ENCODE results near the gene GOLGA1. TPM values are rescaled to one million over a fixed set of nuclear protein-coding genes. Genes with fewer than 3 reads are reported as not detected.
A peak's percentile ranks its signal among the peaks of the same experiment; 100 is the strongest.

Gene GOLGA1
- total and polyA plus RNA-seq, 10 of the 15 experiments (the other 5 are each of a cell fraction or from before 2014, with no cell fraction given), result 2.9 to 14.1 (median 8.1) TPM

DNA sequence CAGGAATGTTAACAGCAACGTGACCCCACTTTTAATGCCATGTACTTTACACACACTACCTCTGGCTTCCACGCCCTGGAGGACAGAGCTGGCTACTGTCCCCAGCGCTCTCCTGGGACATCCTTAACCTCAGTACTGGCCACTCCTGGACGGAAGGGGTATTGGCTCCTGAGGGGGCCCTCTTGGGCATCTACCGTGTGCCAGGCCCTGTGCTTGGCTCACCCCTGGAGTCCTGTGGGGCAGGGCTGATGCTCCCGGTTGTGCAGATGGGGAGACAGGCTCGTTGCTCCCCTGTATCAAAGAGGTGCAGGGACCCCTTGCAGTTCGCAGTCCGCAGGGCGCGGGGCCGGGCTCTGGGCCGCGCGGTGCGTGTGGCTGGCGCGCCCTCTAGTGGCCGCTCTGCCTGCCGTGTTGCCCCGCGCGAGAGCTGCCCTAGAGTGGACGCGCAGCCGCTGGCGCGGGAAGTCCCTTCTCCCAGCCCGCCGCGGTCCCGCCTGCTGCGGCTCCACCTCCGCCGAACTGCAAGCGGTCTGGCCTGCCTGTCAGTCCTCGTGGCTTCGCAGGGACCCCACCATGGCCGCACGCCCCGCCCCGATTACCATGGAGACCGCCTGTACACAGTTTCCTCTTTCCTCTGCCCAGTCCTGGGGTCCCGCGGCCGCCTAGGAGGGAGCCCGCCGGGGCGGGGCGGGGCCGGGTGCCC lies 87.9 kb downstream of the GOLGA1 start, which contains the start of gene WDR38 (continued):
- TF ChIP-seq ZNF24 (IDR thresholded peaks at IDR 0.05) (0 out of 2 replicates have a peak, but pooled peaks have one; percentile 28), MEF2A (IDR thresholded peaks at IDR 0.05; ENCODE audit: insufficient read depth, low read depth, low read length) (no peak), KDM1A (IDR thresholded peaks at IDR 0.05; ENCODE audit: borderline replicate concordance) (no peak), RUNX3 (IDR thresholded peaks at IDR 0.05; ENCODE audit: low read length) (no peak), RAD21 (IDR thresholded peaks at IDR 0.05; ENCODE audit: insufficient read depth, low read depth, low read length) (peak; percentile 79), WRNIP1 (IDR thresholded peaks at IDR 0.05; ENCODE audit: borderline replicate concordance, low read depth, low read length) (no peak), SIN3A (IDR thresholded peaks at IDR 0.05; ENCODE audit: low read depth, low read length) (peak; percentile 57; the same call in 1 of the 2 replicates), NFXL1 (IDR thresholded peaks at IDR 0.05; ENCODE audit: borderline replicate concordance) (no peak), MEF2B (IDR thresholded peaks at IDR 0.05; ENCODE audit: partially characterized antibody, poor library complexity, severe bottlenecking) (peak; percentile 81), NR2C2 (IDR thresholded peaks at IDR 0.05; ENCODE audit: borderline replicate concordance, control insufficient read depth, insufficient read length, low read depth) (no peak), NBN (IDR thresholded peaks at IDR 0.05) (0 out of 2 replicates have a peak, but pooled peaks have one; percentile 38), IRF4 (IDR thresholded peaks at IDR 0.05; ENCODE audit: low read depth, low read length) (no peak), GATAD2B (conservative IDR thresholded peaks at IDR 0.05; ENCODE audit: low read depth) (peak; percentile 89), DPF2 (IDR thresholded peaks at IDR 0.05) (peak; percentile 65), IKZF2 (IDR thresholded peaks at IDR 0.05) (no peak), HCFC1 (IDR thresholded peaks at IDR 0.05; ENCODE audit: low read length) (no peak), KAT2A (conservative IDR thresholded peaks at IDR 0.05; ENCODE audit: control insufficient read depth, low read depth, low read length) (no peak)
- TF ChIP-seq, protein P1, sequence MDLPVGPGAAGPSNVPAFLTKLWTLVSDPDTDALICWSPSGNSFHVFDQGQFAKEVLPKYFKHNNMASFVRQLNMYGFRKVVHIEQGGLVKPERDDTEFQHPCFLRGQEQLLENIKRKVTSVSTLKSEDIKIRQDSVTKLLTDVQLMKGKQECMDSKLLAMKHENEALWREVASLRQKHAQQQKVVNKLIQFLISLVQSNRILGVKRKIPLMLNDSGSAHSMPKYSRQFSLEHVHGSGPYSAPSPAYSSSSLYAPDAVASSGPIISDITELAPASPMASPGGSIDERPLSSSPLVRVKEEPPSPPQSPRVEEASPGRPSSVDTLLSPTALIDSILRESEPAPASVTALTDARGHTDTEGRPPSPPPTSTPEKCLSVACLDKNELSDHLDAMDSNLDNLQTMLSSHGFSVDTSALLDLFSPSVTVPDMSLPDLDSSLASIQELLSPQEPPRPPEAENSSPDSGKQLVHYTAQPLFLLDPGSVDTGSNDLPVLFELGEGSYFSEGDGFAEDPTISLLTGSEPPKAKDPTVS (IDR thresholded peaks at IDR 0.05; ENCODE audit: low read depth, low read length), result no peak
- TF ChIP-seq, protein P2, sequence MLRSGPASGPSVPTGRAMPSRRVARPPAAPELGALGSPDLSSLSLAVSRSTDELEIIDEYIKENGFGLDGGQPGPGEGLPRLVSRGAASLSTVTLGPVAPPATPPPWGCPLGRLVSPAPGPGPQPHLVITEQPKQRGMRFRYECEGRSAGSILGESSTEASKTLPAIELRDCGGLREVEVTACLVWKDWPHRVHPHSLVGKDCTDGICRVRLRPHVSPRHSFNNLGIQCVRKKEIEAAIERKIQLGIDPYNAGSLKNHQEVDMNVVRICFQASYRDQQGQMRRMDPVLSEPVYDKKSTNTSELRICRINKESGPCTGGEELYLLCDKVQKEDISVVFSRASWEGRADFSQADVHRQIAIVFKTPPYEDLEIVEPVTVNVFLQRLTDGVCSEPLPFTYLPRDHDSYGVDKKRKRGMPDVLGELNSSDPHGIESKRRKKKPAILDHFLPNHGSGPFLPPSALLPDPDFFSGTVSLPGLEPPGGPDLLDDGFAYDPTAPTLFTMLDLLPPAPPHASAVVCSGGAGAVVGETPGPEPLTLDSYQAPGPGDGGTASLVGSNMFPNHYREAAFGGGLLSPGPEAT (IDR thresholded peaks at IDR 0.05; ENCODE audit: low read depth), result 0 out of 2 replicates have a peak, but pooled peaks have one; percentile 16
- TF ChIP-seq, protein P3, sequence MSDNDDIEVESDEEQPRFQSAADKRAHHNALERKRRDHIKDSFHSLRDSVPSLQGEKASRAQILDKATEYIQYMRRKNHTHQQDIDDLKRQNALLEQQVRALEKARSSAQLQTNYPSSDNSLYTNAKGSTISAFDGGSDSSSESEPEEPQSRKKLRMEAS (IDR thresholded peaks at IDR 0.05; ENCODE audit: low read depth, low read length), result peak; percentile 45
- TF ChIP-seq, protein P4, sequence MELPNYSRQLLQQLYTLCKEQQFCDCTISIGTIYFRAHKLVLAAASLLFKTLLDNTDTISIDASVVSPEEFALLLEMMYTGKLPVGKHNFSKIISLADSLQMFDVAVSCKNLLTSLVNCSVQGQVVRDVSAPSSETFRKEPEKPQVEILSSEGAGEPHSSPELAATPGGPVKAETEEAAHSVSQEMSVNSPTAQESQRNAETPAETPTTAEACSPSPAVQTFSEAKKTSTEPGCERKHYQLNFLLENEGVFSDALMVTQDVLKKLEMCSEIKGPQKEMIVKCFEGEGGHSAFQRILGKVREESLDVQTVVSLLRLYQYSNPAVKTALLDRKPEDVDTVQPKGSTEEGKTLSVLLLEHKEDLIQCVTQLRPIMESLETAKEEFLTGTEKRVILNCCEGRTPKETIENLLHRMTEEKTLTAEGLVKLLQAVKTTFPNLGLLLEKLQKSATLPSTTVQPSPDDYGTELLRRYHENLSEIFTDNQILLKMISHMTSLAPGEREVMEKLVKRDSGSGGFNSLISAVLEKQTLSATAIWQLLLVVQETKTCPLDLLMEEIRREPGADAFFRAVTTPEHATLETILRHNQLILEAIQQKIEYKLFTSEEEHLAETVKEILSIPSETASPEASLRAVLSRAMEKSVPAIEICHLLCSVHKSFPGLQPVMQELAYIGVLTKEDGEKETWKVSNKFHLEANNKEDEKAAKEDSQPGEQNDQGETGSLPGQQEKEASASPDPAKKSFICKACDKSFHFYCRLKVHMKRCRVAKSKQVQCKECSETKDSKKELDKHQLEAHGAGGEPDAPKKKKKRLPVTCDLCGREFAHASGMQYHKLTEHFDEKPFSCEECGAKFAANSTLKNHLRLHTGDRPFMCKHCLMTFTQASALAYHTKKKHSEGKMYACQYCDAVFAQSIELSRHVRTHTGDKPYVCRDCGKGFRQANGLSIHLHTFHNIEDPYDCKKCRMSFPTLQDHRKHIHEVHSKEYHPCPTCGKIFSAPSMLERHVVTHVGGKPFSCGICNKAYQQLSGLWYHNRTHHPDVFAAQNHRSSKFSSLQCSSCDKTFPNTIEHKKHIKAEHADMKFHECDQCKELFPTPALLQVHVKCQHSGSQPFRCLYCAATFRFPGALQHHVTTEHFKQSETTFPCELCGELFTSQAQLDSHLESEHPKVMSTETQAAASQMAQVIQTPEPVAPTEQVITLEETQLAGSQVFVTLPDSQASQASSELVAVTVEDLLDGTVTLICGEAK (IDR thresholded peaks at IDR 0.05; ENCODE audit: borderline replicate concordance), result no peak; the same call in 1 of the 2 replicates
- TF ChIP-seq, protein P5, sequence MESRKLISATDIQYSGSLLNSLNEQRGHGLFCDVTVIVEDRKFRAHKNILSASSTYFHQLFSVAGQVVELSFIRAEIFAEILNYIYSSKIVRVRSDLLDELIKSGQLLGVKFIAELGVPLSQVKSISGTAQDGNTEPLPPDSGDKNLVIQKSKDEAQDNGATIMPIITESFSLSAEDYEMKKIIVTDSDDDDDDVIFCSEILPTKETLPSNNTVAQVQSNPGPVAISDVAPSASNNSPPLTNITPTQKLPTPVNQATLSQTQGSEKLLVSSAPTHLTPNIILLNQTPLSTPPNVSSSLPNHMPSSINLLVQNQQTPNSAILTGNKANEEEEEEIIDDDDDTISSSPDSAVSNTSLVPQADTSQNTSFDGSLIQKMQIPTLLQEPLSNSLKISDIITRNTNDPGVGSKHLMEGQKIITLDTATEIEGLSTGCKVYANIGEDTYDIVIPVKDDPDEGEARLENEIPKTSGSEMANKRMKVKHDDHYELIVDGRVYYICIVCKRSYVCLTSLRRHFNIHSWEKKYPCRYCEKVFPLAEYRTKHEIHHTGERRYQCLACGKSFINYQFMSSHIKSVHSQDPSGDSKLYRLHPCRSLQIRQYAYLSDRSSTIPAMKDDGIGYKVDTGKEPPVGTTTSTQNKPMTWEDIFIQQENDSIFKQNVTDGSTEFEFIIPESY (IDR thresholded peaks at IDR 0.05), result no peak
